Heart left ventricle (tissue), 13 donors: ENCODE results near the gene SLC39A10.

Experiments used
- CTCF ChIP-seq, 12 donors: fragments of 200-600 bp; sonication (generic) in 4 of 12; IDR thresholded peaks; one replicate each; pipeline versions ENCODE4 v1.5.0 to v1.8.0; 2018 to 2022; ENCODE audit warnings: antibody characterized with exemption in 12 of 12, mild to moderate bottlenecking in 5 of 12
- POLR2A ChIP-seq, 2 donors: fragments of 450-650 bp; IDR thresholded peaks; one replicate each; pipeline ENCODE4 v1.6.1; 2017; ENCODE audit warnings: antibody characterized with exemption in 2 of 2, mild to moderate bottlenecking in 2 of 2, moderate library complexity in 2 of 2
- donor health status: ischemic (EF 13 %, LVEDD 7.1; RV severe dilation, severe dysfunction).
- donor health status: DM: no; HTN: yes; CAD: no.
- donor health status: DM: no; HTN: no; CAD: no.
- donor health status: ischemic (EF 25% LVEDD 6.9; RV normal size, moderate dysfunction).
- donor health status: ischemic (EF 25% LVEDD 5.7; RV mildly dilated, moderate dysfunction).
- donor health status: ischemic (EF 35%, LVEDD 5.7; RV mildly dilated, moderate dysfunction).
- donor health status: nonischemic (EF 11% LVEDD 7.7; RV severe dilation, severe dysfunction).
- donor health status: DM: yes; HTN: yes; CAD: no.
- donor health status: PGD.
- donor health status: ischemic (EF 29% LVEDD 5.4; RV normal size, mild dysfunction).
- donor health status: nonischemic (EF 23%, LVEDD 6.1; RV moderate dilation, normal function).

DNA sequence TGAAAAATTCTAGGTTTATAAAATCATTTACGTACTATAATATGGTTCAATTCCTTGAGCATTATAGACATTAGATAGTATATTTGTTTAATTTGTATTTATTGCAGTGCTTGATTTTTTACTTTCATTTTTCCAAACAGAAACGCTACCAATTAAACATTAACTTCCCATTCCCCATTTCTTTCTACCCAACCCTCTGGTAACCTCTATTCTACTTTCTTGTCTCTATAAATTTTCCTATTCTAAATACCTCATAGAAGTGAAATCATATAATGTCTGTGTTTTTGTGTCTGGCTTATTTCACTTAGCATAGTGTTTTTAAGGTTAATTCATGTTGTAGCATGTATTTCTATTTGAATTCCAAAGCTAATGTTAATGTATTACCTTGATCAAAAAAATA lies 11.6 kb upstream of the SLC39A10 start:
- no peak for TF ChIP-seq CTCF (IDR thresholded peaks at IDR 0.05)
- no peak for TF ChIP-seq POLR2A (IDR thresholded peaks at IDR 0.05)
